ENCODE data around the gene SERINC2. TPM values are rescaled to one million over a fixed set of nuclear protein-coding genes. Genes with fewer than 3 reads are reported as not detected.

Gene SERINC2
- total and polyA plus RNA-seq, 10 of the 15 experiments (the other 5 are each of a cell fraction or from before 2014, with no cell fraction given) = 0.02 to 9.4 (median 0.50) TPM

- Histone ChIP-seq H2AFZ (ENCODE audit: control insufficient read depth, low read depth, low read length) (no peak overlapping the region), H3K4me2 (ENCODE audit: control insufficient read depth, insufficient read depth) (no peak overlapping the region), H4K20me1 (ENCODE audit: control insufficient read depth, insufficient read depth) (no peaks in the 10 kb centered on the region), H3K9me3 (replicated peaks; ENCODE audit: control insufficient read depth, insufficient read depth, low read length) (no peaks in the 10 kb centered on the region), H3K4me3 (no peak overlapping the region), H3K27ac (ENCODE audit: control insufficient read depth, insufficient read depth) (no peak overlapping the region), H3K9ac (ENCODE audit: control insufficient read depth, insufficient read depth, low read length) (no peak overlapping the region), H3K79me2 (ENCODE audit: control insufficient read depth, insufficient read depth, low read length) (no peaks in the 10 kb centered on the region), H3K4me1 (ENCODE audit: control insufficient read depth, insufficient read depth, low read length) (no peaks in the 10 kb centered on the region), H3K27me3 (replicated peaks in 1 of 2; ENCODE audit: control insufficient read depth in 2 of 2, insufficient read depth in 2 of 2, low read length in 1 of 2) (no peaks in the 10 kb centered on the region), H3K36me3 (ENCODE audit: control insufficient read depth in 2 of 2, insufficient read depth in 2 of 2, low read length in 1 of 2) (no peaks in the 10 kb centered on the region)
- FAIRE-seq (no peak), ATAC-seq (no peak), DNase-seq (ENCODE audit: low read depth, low spot score) (no peak)
- ChIA-PET POLR2A (no interaction called here), SMC1A (ENCODE audit: uncharacterized antibody, unreplicated experiment) (no interaction called here), CTCF (no interaction called here), RAD21 (ENCODE audit: unreplicated experiment) (interaction anchor here (1.7 kb wide), 1 partner anchor 13 kb away, joined by 4 read pairs; no protein-coding TSS in a partner anchor)
- no TSS peak for BruUV-seq (replicated peaks)
- in situ Hi-C loops (cut with MboI) (no loop called here), intact Hi-C loops (cut with micrococcal nuclease; ENCODE audit: unreplicated experiment) (no loop called here)
- WGBS (ENCODE audit: insufficient coverage, insufficient replicate concordance, low lambda C conversion rate, missing lambda C conversion rate) = 68% methylated on average over 10 of the region's 12 CpGs
- TF ChIP-seq ZNF24 (IDR thresholded peaks at IDR 0.05) (no peak), ZBTB11 (CRISPR knock-in tag; IDR thresholded peaks at IDR 0.05) (no peak), NFIC (IDR thresholded peaks at IDR 0.05; ENCODE audit: low read depth, low read length) (no peak), HDGF (IDR thresholded peaks at IDR 0.05) (no peak), WRNIP1 (IDR thresholded peaks at IDR 0.05; ENCODE audit: borderline replicate concordance, low read depth, low read length) (no peak), EP300 (IDR thresholded peaks at IDR 0.05; ENCODE audit: borderline replicate concordance in 1 of 2, control insufficient read depth in 1 of 2, low read depth in 2 of 2, low read length in 2 of 2) (no peak), BCL11A (IDR thresholded peaks at IDR 0.05; ENCODE audit: low read depth, low read length) (no peak), ASH2L (IDR thresholded peaks at IDR 0.05; ENCODE audit: borderline replicate concordance, low read depth) (no peak), EED (IDR thresholded peaks at IDR 0.05; ENCODE audit: low read depth) (no peak)
These were observed 22.0 kb downstream of the SERINC2 start for GRCh38 chr1:31434979-31435378.
